NCI-H1930 (cell line): ENCODE data around the gene HASPIN.

ENCODE experiments used
- DNase-seq, 2 experiments: peaks; one replicate each; lab custom pipeline; 2025; lab: John Stamatoyannopoulos, UW

HASPIN gene

GRCh38 chr17:3765981-3766380 is 42.3 kb downstream of the HASPIN start:
- DNase-seq, result no peak

GRCh38 chr17:3766779-3767178 is 43.1 kb downstream of the HASPIN start:
- no peak for DNase-seq

GRCh38 chr17:3768341-3768740 is 44.6 kb downstream of the HASPIN start:
- DNase-seq, result no peak

DNA sequence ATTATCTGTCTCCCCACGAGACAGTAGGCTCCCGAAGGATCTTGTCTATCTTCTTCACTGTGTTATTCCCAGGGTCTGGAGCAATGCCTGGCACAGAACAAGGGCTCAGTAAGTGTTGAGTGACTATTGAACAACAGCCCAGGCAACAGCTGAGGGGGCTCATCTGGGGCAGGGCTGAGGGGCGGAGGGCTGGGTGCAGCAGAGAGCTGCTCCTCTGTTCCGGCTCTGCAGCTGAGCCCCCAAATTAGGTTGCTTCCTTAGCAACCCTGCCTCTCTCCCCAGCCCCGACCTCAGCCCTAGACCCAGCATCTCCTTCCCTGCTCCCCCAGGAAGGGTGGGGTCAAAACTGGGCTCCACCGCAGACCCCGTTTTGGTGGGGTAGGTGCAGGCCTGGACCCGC is 45.1 kb downstream of the HASPIN start:
- no peak for DNase-seq

- no peak for DNase-seq
Observed at GRCh38 chr17:3770466-3770865, 46.8 kb downstream of the HASPIN start.

DNA sequence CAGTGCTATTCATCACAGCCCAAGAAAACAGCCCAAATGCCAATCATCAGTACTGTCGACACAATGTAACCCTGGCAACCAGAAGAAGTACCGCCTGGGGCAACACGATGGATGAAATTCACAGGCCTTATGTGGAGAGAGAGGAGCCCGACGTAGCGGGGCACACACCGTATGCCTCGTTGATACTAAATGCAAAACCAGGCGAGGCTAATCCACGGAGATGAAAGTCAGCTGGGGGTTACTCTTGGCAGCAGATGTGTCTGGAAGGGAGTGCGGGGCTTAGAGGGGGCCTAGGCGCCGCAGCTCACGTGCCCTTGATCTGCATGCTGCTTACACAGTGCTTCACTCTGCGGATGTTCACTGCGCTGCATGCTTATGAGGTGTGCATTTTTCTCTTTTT is 47.4 kb downstream of the HASPIN start:
- no peak for DNase-seq

- DNase-seq, result no peak
Observed at GRCh38 chr17:3772764-3773163, 49.1 kb downstream of the HASPIN start.

GRCh38 chr17:3773511-3773910 is 49.8 kb downstream of the HASPIN start:
- DNase-seq, result no peak

DNA sequence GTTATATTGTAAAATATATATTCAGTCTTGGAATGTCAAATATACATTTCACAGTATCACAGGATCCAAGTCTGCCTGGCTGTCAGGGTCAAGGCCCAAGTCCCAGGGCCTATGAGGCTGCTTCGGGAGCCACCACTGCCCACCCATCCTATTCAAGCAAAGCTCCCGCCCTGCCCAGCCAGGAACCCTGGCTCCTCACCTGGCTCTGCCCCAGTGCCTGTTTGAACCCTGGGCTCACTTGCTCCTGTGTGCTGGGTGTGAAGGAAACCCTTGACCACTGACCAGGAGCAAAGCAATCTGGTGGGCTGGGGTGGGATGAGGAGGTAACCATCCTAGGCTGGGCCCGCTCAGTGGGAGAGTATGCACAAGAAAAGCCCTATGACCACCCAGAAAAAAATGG is 50.3 kb downstream of the HASPIN start:
- DNase-seq, result no peak
